ENCODE measurements around the gene EVC2. TPM values are rescaled to one million over a fixed set of nuclear protein-coding genes. Genes with fewer than 3 reads are reported as not detected.
A peak's percentile ranks its signal among the peaks of the same experiment; 100 is the strongest.
"Not testable (repeated sequence)": the region's sequence is repeated elsewhere in the genome, so short reads cannot be mapped to it uniquely, and the experiment has no call there.

EVC2 gene
- total RNA-seq, 1 donor from 2014 or later = 14.7 TPM

- DNase-seq (ENCODE audit: low read depth) = peak; percentile 76
Measured at GRCh38 chr4:5746829-5747737, 38.7 kb upstream of the EVC2 start.

GRCh38 chr4:5746250-5746649, 37.9 kb upstream of the EVC2 start:
- DNase-seq (ENCODE audit: low read depth) = no peak

- DNase-seq (ENCODE audit: low read depth) = no peak
Measured at GRCh38 chr4:5742968-5743367, 34.6 kb upstream of the EVC2 start.

GRCh38 chr4:5742388-5742787, 34.0 kb upstream of the EVC2 start:
- no peak for DNase-seq (ENCODE audit: low read depth)

GRCh38 chr4:5738061-5738460, 29.7 kb upstream of the EVC2 start:
- no peak for DNase-seq (ENCODE audit: low read depth)

GRCh38 chr4:5735463-5735862, 27.1 kb upstream of the EVC2 start:
- no peak for DNase-seq (ENCODE audit: low read depth)

GRCh38 chr4:5734853-5735252, 26.5 kb upstream of the EVC2 start:
- no peak for DNase-seq (ENCODE audit: low read depth)

GRCh38 chr4:5732158-5732557, 23.8 kb upstream of the EVC2 start:
- no peak for DNase-seq (ENCODE audit: low read depth)

- DNase-seq (ENCODE audit: low read depth) = no peak
Measured at GRCh38 chr4:5730993-5731990, 22.9 kb upstream of the EVC2 start.

- no peak for DNase-seq (ENCODE audit: low read depth)
Measured at GRCh38 chr4:5730436-5730835, 22.1 kb upstream of the EVC2 start.

- not testable (repeated sequence) for DNase-seq (ENCODE audit: low read depth)
Measured at GRCh38 chr4:5728412-5728811, 20.1 kb upstream of the EVC2 start.

- peak; percentile 88 for DNase-seq (ENCODE audit: low read depth)
Measured at GRCh38 chr4:5724377-5724776, 16.0 kb upstream of the EVC2 start.

- peak; percentile 100 for DNase-seq (ENCODE audit: low read depth)
Measured at GRCh38 chr4:5722328-5722727, 14.0 kb upstream of the EVC2 start.

GRCh38 chr4:5721923-5722322, 13.6 kb upstream of the EVC2 start:
- DNase-seq (ENCODE audit: low read depth) = no peak

GRCh38 chr4:5720980-5721379, 12.6 kb upstream of the EVC2 start:
- DNase-seq (ENCODE audit: low read depth) = no peak

- DNase-seq (ENCODE audit: low read depth) = no peak
Measured at GRCh38 chr4:5720157-5720850, 11.9 kb upstream of the EVC2 start.

GRCh38 chr4:5719350-5720055, 11.1 kb upstream of the EVC2 start:
- DNase-seq (ENCODE audit: low read depth) = peak; percentile 97

- no peak for DNase-seq (ENCODE audit: low read depth)
Measured at GRCh38 chr4:5718411-5718810, 10.1 kb upstream of the EVC2 start.

- DNase-seq (ENCODE audit: low read depth) = peak; percentile 34
Measured at GRCh38 chr4:5717449-5718158, 9.2 kb upstream of the EVC2 start.

- no peak for DNase-seq (ENCODE audit: low read depth)
Measured at GRCh38 chr4:5716391-5716790, 8.0 kb upstream of the EVC2 start.

GRCh38 chr4:5715357-5715756, 7.0 kb upstream of the EVC2 start:
- DNase-seq (ENCODE audit: low read depth) = no peak

Measured in renal cortical epithelial cell (primary cell).